Erythroblast (primary cell): ENCODE data around the gene DLG2.

Experiments
- GATA1 ChIP-seq: IDR thresholded peaks from 2 replicates; pipeline ENCODE4 v1.6.1; 2011; ENCODE audit warnings: low read depth, mild to moderate bottlenecking, control low read depth, low read length, moderate library complexity
- POLR2A ChIP-seq: IDR thresholded peaks from 2 replicates; pipeline ENCODE4 v1.6.1; 2011; ENCODE audit warnings: mild to moderate bottlenecking, low read length

DNA sequence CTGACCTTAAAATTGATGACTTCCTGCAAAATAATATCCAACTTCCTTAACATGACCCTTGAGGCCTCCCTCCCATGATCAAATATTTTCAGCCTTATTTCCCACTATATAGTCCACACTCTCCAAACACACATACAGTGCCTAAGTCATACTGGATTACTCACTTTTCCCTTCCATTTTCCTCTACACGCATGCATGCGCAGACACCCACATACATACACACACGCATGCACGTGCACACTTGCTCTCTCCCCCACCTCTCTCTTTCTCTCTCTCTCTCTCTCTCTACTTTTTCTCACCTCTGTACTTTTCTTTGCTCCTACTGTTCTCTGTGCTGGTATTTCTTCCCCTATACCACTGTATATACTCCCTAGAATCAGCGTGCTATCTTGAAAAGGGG lies 28.1 kb downstream of the DLG2 start:
- TF ChIP-seq POLR2A (no peak), GATA1 (no peak)
